ENCODE measurements around the gene RBM19.

GRCh38 chr12:113796852-113797534 lies 169.1 kb downstream of the RBM19 start:
- no peak for TF ChIP-seq CTCF (IDR thresholded peaks at IDR 0.05)
- TF ChIP-seq POLR2A (IDR thresholded peaks at IDR 0.05), result no peak

All from heart left ventricle (tissue), 13 donors.